T-helper 1 cell (primary cell): Measurements from ENCODE around the gene WWTR1.

Experiments
- DNase-seq, 5 donors: peaks; one replicate each; pipeline ENCODE4 v3.0.0-alpha.2; 2012 to 2020

The WWTR1 gene

DNA sequence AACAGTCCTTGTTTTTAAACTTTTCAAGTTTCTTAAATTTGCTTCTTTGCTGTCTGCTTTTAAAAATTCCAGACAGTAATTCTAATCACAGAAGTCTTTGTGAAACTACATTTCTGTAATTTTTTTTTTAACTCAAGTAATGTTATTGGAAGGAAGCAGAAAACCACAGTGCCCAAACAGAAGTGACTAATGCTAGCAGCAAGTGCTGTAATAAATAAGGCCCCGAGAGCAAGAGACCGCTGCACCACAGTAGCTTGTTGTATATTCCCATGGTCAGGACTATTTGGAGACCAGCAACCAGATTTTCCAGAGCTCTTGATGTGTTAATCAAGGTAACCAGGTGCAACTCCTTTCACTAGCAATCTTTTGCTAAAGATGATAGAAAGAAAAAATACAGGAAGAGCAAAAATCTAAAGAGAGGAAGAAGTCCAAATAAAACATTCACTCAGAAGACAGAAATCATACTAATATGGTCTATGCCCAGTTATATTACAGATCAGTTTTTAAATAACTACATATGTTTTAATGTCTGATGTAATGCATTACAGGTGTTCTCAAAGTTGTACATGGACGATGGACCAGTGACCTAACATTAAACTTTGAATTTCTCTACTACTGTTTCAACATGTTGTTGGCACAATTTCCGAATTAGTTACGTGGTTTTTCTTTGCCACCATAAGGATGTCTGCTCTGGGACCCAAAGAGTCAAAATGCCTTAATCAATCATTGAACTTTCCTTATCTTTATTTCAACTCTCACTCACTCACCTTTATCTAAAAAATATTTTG is 36.4 kb downstream of the WWTR1 start:
- DNase-seq = peak in 1 of 5 donors; percentile 62

DNA sequence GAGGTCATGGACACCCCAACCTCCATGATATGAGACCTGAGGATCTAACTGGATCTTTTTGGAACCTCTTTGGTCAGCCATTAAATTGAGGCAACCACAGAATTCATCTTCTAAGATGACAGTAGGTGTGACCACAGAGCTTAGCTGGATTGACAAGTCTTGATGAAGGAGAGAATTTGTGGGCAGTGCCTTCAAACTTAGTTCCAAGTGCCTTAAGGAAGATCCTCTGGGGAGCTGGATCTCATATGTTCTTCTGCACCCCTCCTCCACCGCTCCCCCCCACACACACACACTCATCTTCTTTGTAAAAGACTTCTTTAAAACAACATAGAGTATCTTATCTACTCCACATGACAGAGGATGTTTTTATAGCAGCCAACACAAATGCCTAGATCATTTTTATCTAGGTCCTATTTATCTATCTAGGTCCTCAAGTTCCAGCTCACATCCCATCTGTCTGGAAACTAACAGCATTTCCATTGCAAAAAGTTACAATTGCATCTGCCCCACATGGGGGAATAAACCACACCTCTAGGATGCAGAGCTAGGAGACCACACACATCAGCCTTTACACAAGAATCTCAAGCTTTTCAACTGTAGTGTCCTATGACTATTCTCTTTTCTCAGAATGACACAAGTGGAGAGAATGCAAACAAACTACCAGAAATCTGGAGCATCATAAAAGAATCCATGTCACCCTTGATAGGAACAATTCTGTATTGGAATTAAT is 37.4 kb downstream of the WWTR1 start:
- DNase-seq = peak in 1 of 5 donors; percentile 56

DNA sequence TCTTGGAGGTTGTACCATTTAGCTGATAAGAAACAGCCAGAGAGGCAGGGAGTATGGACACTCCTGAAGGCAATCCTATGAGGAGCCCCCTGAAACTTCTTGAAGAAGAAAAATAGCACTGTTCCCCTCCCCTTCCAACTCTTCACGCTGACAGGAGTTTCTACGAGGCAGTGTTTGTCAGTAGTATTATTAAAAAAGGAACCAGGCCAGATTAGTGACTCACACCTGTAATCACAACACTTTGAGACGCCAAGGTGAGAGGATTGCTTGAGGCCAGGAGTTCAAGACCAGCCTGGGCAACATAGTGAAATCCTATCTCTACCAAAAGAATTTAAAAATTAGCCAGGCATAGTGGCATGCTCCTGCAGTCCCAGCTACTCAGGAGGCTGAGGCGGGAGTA is 38.7 kb downstream of the WWTR1 start:
- no peak for DNase-seq

DNA sequence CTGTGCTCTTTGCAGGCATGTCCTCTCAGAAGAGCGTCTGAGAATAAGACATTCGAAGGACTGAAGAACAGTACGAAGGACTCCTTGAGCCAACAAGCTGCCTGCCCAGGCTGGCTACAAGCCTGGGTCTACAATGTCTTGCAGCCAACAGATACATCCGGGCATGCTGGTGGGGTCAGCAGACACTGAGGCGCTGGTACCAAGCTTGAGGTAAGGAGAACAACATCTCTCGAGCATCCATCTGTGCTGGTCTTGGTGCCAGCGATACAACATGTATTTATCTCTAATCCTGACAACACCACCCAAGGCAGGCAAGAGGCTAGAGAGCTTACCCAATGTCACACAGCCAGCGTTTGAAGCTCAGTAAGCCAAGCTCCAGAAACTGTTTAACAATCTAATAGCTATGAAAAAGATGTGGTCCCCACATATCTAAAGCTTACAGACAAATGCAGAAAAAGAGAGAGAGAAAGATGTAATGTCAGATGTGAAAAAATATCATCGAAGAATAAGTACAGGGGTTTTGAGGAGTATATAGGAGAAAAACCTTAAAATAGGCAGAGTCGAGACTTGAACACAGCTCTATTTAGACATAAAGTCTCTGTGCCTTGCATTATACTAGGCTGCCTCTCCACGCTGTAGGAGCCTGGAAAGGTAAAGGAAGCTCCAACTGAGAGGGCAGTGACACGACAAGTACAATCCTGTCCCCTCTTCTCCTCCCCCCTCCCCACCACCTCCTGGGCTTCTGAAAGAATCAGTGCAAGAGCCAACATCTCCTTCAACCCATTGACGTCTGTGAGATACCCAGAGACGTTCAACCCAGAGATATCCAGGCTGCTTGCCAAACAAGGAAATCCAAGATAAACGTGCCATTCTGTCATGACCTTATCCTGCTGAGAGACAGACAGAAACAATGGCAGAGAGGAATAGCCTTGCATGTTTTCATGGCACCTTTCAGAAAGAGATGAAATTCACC is 39.4 kb downstream of the WWTR1 start:
- no peak for DNase-seq

DNA sequence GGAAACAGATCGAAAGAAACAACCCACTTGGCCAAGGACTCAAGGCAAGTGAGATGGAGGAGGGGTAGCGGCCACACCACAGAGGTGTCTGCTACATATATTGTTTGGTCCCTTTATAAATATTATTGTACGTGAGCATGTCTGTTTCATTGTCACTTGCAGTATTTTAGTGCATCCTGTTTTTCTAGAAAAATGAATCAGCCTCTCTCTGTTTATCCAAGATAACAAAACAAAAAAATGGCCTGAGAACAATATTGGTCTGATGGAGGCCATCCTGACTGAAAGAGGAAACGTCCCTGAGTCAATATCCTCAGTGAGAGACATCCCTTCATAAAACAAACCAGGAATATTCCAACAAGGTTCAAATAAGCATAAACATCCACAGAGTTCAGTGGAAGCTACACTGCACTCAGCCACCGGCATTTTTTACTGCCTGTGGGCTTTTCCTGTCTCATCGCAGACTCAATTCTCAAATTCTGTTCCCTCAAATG is 42.0 kb downstream of the WWTR1 start:
- DNase-seq = no peak

DNA sequence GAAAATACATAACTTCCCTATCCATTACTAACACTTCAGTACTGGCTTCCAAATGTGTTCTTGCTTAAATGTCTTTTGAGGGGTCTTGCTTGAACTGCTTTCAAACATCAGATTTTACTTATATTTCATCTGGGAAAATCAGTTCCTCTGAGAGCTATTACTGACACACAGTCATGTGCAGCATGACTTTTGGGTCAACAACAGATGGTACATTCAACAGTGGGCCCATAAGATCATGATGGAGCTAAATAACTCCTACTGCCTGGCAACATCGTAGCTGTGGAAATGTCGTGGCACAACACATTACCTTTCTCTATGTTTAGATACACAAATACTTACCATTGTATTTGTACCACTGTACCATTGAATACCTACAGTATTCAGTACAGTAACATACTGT is 43.8 kb downstream of the WWTR1 start:
- no peak for DNase-seq

DNA sequence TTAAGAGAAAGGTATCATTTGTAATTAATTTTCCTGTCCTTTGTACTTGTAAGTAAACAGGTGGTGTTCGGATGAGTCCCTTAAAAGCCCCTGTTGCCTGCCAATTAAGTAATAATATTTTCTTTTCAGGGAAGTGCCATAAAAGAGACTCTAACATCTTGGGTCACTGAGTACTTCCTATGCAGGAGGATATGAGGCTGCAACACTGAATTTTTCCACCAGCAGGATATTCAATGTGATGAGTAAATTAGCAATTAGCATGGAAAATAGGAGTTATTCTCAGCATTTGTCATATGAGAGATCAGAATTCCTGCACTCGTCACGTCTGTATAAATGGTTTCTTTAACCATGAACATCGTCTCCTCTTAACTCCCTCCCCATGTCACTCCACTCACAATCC is 45.4 kb downstream of the WWTR1 start:
- DNase-seq = no peak

DNA sequence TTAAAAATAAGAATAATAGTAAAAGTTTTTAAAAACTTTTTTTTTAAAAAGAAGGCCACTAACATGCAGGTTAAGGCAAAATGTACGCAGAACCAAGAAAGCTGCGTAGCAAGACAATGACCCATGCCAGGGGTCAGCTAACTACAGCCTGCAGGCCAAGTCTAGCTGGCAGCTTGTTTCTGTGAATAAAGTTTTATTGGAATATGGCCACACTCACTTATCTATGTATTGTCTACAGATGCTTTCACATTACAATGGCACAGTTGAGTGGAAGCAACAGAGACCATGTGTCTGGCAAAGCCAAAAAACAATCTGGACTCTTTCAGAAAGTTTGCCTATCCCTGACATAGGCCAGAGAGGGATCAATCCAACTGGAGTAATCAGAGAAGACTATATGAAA is 46.7 kb downstream of the WWTR1 start:
- no peak for DNase-seq

DNA sequence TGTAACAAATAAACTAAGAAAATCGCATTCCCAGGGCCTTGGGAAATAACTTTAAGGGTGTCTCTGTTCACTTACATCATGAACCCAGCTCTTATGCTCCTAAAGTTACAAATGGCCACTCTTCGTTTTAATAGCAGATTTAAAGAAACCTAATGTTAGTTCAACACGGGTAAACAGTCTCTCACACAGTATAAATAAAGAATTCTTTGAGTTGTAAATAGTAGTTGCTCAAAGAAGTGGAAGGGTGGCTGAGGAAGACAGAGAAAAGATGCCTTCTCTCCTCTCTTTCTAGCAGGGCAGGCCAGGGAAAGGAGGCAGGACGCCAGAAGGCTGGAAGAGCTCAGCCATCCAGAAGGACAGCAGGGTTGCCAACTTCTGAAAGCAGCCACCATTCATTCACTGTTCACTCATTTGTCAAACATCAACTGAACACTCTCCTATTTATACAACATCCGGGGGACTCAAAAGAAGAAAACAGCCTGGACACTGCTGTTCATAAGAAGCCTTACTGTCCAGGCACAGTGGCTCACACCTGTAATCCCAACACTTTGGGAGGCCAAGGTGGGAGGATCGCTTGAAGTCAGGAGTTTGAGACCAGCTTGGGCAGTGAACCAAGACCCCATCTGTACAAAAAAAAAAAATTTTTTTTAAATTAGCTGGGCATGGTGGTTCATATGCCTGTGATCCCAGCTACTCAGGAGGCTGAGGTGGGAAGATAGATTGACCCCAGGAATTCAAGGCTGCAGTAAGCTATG is 47.3 kb downstream of the WWTR1 start:
- DNase-seq = no peak

DNA sequence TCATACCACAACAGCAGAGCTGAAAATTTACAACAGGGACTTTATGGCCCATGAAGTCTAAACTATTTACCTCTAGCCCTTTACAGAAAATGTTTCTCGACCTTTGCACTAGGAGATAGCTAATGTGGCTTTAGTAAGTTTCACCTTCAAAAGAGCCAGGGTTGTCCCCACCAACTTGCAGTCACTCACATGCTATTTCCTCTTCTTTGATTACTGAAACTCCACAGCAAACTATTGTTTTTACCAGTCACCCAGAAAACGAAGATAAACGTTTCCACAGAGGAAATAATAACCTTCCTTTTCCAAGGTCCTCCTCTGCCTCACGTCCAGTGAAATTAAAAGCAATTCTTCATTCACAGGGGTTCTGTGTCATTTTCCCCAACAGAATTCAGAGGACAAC is 48.2 kb downstream of the WWTR1 start:
- peak in 1 of 5 donors; percentile 26 for DNase-seq

DNA sequence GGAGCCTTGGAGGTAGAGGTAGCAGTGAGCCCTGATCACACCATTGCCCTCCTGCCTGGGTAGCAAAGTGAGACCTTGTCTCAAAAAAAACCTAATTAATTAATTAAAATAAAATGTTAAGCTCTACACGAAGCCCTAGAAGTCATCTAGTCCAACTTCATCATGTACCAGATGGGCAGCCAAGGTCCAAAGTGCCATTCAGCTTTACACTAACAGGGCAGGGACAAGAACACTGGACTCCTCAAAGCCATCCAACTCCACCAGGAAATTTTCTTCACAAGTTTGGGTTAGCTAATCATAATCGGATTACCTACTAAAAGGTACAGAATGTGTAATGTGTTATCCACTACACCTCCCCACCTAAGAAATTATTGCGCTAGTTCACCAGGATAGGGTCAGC is 48.8 kb downstream of the WWTR1 start:
- no peak for DNase-seq

DNA sequence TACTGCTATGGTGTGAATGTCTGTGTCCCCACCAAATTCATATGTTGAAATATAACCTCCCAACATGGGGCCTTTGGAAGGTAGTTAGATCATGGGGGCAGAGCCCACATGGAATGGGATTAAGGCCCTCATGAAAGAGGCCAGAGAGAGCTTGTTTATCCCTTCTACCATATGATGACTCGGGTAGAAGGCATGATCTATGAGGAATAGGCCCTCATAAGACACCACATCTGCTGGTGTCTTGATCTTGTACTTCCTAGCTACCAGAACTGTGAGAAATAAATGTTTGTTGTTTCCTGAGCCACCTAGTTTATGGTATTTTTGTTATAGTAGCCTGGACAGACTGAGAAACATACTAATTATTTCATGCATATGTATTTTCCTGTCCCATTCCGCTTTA is 51.9 kb downstream of the WWTR1 start:
- no peak for DNase-seq

DNA sequence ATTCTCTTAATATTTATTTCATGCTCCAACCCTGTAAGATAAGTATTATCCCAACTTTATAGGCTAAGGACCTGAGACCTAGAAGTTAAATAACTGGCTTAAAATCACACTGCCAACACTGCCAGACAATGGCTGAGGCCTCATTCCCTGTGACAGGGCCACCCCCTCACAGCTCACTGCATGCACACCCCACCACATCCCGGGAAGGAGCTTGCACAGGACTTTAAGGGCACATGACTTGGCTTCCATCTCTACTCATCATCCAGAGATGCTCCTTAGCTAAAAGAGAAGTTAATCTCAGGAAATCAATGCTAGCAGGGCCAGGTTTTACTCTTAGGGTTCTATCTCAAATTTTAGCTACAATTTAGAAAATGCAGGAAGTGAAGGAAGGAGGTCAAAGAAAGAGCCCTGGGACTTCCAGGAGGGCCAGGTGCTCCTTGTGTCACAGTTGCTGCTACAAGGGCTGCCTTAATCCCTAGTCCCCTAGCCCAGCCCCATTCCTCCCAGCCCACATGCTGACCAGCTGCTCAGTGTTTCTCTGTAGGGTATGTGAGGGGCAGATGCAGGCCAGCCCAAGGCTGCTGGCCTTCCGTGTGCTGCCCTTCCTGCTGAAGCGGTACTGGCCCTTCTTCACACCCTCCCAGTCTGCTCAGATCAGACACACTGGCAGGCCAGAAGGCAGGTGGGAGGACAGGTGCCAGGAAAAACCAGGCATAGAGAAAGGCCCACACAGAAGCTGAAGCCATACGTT is 53.5 kb downstream of the WWTR1 start:
- no peak for DNase-seq

DNA sequence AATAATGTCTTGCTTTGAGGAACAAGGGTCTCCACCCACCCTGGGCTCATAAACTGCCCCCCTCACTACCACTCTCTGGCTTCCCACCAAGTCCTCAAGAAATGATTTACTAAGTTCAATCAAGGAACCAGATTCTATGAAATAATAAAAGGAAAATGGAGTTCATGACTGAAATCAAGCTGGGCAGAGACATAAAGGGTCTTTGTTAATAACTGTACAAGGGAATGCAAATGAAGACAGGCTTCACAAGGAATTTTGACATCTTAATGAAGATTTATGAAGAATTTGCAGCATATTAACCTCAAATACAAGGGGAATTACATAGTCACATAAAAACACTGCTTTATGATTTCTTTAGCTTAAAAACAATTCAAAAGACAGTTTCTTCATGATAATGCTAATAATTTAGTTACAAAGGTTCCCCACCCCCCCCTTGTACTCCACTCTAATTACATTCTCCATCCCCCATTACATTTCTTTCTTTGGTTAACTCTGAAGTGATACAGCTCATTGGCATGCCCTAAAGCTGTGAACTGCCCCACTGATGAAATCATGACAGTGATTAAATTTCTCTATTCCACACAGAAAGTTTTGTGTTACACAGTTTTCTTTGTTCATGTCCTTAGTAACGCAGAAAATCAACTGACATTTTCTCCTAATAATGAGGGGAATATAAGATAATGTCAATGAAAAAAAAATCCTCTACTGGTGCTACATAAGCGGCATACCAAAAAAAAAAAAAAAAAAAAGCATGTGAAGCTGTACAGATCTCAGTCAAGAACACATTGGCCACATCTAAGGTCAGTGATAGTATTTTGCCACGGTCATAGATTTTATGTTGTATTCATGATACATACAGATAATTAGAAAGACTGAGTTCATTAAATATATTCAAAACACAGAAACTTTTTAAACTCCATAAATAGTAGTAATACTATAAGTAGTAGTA is 54.4 kb downstream of the WWTR1 start:
- no peak for DNase-seq

DNA sequence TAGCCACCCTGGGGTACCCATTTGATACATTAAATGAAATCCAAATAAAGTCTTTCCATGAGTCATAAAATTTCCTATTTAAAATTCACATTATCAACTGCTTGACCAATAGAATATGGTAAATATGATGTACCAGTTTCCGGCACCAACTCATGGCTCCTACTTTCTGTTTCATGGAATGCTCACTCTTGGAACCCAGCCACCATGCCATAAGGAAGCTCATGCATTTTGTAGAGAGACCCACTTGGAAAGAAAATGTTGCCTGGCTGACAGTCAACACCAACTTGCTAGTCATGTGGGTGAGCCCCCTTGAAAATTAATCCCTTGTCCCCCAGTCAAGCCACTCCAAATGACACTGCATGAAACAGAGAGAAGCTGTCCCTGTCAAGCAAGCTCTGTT is 57.2 kb downstream of the WWTR1 start:
- no peak for DNase-seq

DNA sequence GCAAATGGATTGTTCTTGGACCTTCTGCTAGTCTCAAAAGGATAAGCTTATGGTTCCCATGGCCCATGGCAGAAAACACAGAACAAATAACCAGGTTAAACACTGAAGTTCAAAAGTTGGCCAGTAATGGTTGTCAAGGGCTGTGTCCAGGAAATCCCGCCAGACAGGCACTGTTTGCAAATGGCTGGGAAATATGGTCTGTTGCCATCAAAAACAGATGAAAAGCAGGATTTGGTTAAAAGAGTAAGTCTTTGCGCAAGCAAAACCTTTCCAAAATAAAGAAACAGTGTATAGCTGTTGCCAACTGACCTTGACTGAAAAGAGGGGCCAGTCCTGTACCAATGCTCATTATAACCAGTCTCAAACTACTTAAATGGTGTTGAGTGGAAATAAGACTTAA is 58.6 kb downstream of the WWTR1 start:
- DNase-seq = no peak

DNA sequence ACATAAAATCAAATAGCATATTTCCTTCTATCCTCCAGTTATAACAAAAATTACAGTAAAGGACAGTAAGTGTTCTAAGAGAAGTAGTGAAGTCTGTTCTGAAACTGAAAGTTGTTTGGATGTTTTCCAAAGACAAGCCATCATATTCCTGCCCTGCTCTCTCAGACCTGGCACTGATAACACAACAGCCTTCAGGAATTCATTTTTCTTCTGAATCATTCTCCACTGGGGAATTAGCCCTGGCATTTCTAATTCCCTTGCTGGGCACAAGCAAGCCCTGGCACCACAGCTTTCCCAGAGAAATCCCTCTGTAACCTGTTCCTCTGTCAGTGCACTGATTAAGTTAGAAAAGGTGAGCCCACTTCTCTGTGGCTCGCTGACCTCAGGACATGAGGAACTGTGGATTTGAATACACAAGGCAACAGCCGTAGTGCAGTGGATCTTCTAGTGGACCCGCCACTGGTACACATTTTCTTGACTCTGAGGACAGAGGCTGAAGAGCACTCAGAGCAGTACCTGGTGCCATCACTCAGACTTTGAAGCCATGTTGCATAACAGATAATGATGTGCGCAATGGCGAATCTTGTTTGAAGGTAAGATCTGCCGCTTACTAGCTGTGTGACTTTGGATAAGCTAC is 61.6 kb downstream of the WWTR1 start:
- DNase-seq = no peak

DNA sequence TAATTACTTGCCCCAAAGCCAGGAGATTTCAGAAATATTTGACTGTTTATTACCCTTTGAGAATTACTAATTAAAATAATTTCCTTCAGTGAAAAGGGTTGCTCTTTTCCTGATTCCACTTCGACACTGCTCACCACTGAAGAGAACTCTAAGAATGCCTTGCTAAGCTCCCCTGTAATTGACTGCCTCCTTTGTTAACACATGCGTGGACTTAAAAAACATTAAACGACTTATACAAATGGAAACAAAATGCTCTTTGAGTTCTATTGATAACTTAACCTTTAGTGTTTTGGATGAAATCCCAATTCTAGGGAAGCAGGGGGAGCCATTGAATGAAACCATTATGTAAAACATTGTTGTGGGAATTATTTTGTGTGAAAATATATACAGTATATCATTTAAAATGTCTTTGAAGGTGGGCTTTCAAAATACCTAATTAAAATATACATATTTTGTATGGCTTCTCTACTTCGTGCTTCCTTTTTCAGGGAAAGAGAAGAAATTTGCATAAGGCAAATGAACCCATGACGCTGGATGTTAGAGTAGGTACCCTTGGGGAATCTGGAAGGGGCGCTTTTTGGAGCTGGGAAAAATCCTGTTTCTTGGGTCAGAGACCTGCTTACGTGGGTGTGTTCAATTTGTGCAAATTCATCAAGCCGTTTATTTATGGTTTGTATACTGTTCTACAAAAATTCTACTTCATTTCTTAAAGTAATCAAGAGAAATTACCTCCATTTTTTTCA is 64.2 kb downstream of the WWTR1 start:
- no peak for DNase-seq

DNA sequence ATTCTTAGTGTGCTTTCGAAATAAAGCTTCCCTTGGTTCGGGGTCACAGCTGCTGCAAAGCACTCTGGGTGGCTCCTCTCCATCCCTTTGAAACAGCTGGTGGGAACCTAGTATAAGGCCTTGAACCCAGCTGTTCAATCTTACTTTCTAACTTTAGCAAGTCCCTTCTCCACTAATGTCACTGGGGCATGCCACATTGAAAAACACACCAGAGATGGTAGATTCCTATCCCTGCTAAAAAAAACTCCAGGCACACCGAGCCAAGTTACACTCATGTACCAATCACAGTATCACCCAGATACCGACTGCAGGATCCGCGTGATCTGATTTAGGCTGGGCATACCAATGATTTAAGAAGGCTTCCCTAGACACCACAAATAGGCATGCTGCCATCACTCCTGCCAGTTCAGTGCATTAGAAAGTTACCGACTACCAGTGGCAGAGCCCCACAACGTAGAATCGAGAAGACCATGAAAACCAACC is 65.0 kb downstream of the WWTR1 start:
- DNase-seq = no peak
